Panc1 (cell line): ENCODE results near the gene ARID2. TPM values are rescaled to one million over a fixed set of nuclear protein-coding genes. Genes with fewer than 3 reads are reported as not detected.

ENCODE experiments used
- ATAC-seq: fragments of 200-7000 bp; cut with Tn5 transposase; 2 replicates; pipeline ENCODE4 v1.9.1; 2020; ENCODE audit warnings: mild to moderate bottlenecking, moderate library complexity
- BruUV-seq: library from RNA; stranded (reverse); fragments of 400-500 nt; replicated peaks from 2 replicates; lab custom pipeline; 2021; lab: Mats Ljungman, UMichigan
- CTCF ChIA-PET: fragments of 300-600 bp; sonication (Branson Sonifier 250); formaldehyde crosslinking; loops from one replicate; lab custom pipeline; 2022; ENCODE audit warnings: antibody characterized with exemption; lab: Charles Lee
- POLR2A ChIA-PET: fragments of 300-600 bp; sonication (Branson Sonifier 250); formaldehyde crosslinking; loops from one replicate; lab custom pipeline; 2022; ENCODE audit warnings: antibody characterized with exemption; lab: Charles Lee
- DNase-seq: peaks from one replicate; pipeline ENCODE4 v3.0.0-alpha.2; 2010; ENCODE audit warnings: low read depth, low spot score
- H3K27ac ChIP-seq: 2 replicates; pipeline ENCODE4 v1.5.1; 2011; ENCODE audit warnings: mild to moderate bottlenecking, low read length, inconsistent platforms
- H3K27me3 ChIP-seq: fragments of 200-500 bp; sonication (Bioruptor generic); 2 replicates; pipeline ENCODE4 v1.6.0; 2014; ENCODE audit warnings: low read length, inconsistent platforms; ENCODE audit not compliant: control insufficient read depth, insufficient read depth
- H3K36me3 ChIP-seq: fragments of 200-500 bp; sonication (Bioruptor generic); 2 replicates; pipeline ENCODE4 v1.5.1; 2014; ENCODE audit warnings: inconsistent platforms, mild to moderate bottlenecking, low read length, moderate library complexity; ENCODE audit not compliant: control insufficient read depth, insufficient read depth
- H3K4me1 ChIP-seq: 2 replicates; pipeline ENCODE4 v1.5.1; 2011; ENCODE audit warnings: inconsistent platforms, mild to moderate bottlenecking, low read length, moderate library complexity; ENCODE audit not compliant: control insufficient read depth, insufficient read depth
- H3K4me3 ChIP-seq, 2 experiments: 2 replicates each; pipeline ENCODE4 v1.5.1; 2011 to 2012; ENCODE audit warnings: low read depth in 2 of 2, low read length in 2 of 2, mild to moderate bottlenecking in 2 of 2, inconsistent platforms in 1 of 2, moderate library complexity in 1 of 2
- H3K9me3 ChIP-seq: fragments of 200-500 bp; sonication (Bioruptor generic); 2 replicates; pipeline ENCODE4 v1.5.1; 2014; ENCODE audit warnings: low read depth, mild to moderate bottlenecking, inconsistent platforms, low read length, moderate library complexity; ENCODE audit not compliant: control insufficient read depth, insufficient read depth
- POLR2AphosphoS5 ChIP-seq: IDR thresholded peaks from 2 replicates; pipeline ENCODE4 v1.6.1; 2012; ENCODE audit warnings: mild to moderate bottlenecking, low read depth, low read length, moderate library complexity
- SIN3A ChIP-seq: IDR thresholded peaks from 2 replicates; pipeline ENCODE4 v1.6.1; 2012; ENCODE audit warnings: low read depth, mild to moderate bottlenecking, low read length, moderate library complexity, borderline replicate concordance; ENCODE audit not compliant: insufficient read depth
- TCF7L2 ChIP-seq: IDR thresholded peaks from 2 replicates; pipeline ENCODE4 v1.6.1; 2011; ENCODE audit warnings: mild to moderate bottlenecking, low read depth, low read length, inconsistent platforms
- in situ Hi-C: cut with HindIII; loops from 2 replicates; pipeline ENCODE4 v1.10.0; 2016; ENCODE audit warnings: low sequenced_read_pairs, low pct_unique_long_range_greater_than_20kb
- intact Hi-C: fragments of 100-400 bp; cut with micrococcal nuclease; formaldehyde crosslinking; loops from one replicate; pipeline ENCODE4 v1.10.0; 2022; ENCODE audit not compliant: unreplicated experiment
- total RNA-seq: library from RNA; stranded (reverse); gene quantifications from one replicate; pipeline ENCODE4 v1.2.1, GENCODE V29; 2021; ENCODE audit not compliant: unreplicated experiment
- TF ChIP-seq, protein P1 (sequence below), 2 experiments: IDR thresholded peaks; 2 replicates each; pipeline ENCODE4 v1.6.1; 2011 to 2012; ENCODE audit warnings: low read depth in 2 of 2, control low read depth in 1 of 2, low read length in 1 of 2, mild to moderate bottlenecking in 1 of 2, moderate library complexity in 1 of 2; ENCODE audit not compliant: insufficient read depth in 1 of 2
- TF ChIP-seq, protein P2 (sequence below): fragments of 450-650 bp; IDR thresholded peaks from 2 replicates; pipeline ENCODE4 v1.5.1; 2017; ENCODE audit warnings: mild to moderate bottlenecking

ARID2 gene
- total RNA-seq, 1 experiment from 2014 or later, result 39.5 TPM

DNA sequence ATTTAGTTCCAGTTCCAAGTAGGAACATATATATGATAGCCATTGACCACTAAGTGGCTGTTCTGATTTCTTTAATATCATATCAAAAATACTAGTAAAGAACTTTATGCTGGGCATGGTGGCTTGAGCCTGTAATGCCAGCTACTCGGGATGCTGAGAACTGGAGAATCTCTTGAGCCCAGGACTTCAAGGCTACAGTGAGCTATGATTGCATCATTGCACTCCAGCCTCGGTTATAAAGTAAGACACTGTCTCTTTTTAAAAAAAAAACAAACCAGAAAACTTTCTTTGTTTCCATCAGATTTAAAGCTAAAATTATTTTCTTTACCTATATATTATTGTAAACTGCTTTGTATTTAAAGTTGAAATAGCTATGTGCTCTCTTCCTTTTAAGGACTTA is 133.8 kb downstream of the ARID2 start:
- Histone ChIP-seq H3K27me3 (no peaks in the 10 kb centered on the region), H3K36me3 (no peaks in the 10 kb centered on the region), H3K4me3 (no peak overlapping the region), H3K4me1 (no peaks in the 10 kb centered on the region), H3K27ac (no peak overlapping the region), H3K9me3 (no peaks in the 10 kb centered on the region)
- CTCF ChIA-PET, result no interaction called here
- ATAC-seq (no peak), DNase-seq (no peak)
- in situ Hi-C loops (no loop called here), intact Hi-C loops (no loop called here)
- POLR2A ChIA-PET, result no interaction called here
- TF ChIP-seq TCF7L2 (no peak), SIN3A (no peak), POLR2AphosphoS5 (no peak)
- TF ChIP-seq, protein P1, sequence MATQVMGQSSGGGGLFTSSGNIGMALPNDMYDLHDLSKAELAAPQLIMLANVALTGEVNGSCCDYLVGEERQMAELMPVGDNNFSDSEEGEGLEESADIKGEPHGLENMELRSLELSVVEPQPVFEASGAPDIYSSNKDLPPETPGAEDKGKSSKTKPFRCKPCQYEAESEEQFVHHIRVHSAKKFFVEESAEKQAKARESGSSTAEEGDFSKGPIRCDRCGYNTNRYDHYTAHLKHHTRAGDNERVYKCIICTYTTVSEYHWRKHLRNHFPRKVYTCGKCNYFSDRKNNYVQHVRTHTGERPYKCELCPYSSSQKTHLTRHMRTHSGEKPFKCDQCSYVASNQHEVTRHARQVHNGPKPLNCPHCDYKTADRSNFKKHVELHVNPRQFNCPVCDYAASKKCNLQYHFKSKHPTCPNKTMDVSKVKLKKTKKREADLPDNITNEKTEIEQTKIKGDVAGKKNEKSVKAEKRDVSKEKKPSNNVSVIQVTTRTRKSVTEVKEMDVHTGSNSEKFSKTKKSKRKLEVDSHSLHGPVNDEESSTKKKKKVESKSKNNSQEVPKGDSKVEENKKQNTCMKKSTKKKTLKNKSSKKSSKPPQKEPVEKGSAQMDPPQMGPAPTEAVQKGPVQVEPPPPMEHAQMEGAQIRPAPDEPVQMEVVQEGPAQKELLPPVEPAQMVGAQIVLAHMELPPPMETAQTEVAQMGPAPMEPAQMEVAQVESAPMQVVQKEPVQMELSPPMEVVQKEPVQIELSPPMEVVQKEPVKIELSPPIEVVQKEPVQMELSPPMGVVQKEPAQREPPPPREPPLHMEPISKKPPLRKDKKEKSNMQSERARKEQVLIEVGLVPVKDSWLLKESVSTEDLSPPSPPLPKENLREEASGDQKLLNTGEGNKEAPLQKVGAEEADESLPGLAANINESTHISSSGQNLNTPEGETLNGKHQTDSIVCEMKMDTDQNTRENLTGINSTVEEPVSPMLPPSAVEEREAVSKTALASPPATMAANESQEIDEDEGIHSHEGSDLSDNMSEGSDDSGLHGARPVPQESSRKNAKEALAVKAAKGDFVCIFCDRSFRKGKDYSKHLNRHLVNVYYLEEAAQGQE (IDR thresholded peaks at IDR 0.05; ENCODE audit: insufficient read depth in 1 of 2, low read depth in 2 of 2, low read length in 1 of 2), result no peak
- TF ChIP-seq, protein P2, sequence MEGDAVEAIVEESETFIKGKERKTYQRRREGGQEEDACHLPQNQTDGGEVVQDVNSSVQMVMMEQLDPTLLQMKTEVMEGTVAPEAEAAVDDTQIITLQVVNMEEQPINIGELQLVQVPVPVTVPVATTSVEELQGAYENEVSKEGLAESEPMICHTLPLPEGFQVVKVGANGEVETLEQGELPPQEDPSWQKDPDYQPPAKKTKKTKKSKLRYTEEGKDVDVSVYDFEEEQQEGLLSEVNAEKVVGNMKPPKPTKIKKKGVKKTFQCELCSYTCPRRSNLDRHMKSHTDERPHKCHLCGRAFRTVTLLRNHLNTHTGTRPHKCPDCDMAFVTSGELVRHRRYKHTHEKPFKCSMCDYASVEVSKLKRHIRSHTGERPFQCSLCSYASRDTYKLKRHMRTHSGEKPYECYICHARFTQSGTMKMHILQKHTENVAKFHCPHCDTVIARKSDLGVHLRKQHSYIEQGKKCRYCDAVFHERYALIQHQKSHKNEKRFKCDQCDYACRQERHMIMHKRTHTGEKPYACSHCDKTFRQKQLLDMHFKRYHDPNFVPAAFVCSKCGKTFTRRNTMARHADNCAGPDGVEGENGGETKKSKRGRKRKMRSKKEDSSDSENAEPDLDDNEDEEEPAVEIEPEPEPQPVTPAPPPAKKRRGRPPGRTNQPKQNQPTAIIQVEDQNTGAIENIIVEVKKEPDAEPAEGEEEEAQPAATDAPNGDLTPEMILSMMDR, result no peak
- no TSS peak for BruUV-seq

DNA sequence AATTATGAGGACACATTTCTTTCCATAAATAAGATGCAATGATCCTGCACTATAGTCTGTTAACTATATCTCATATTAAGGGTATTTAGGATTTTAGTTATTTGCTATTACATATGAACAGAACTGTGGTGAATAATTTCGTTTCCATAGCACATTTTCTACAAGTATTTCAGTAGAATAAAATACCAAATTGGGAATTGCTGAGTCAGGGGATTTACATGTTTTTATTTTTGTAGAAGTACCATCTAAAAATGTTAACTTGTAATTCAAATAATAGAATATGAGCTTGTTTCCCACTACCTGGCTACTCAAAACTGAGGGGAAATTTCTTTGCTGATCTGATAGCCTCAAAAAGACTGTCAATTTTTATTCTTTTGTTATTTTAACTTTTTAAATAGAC is 136.8 kb downstream of the ARID2 start:
- Histone ChIP-seq H3K27me3 (no peaks in the 10 kb centered on the region), H3K36me3 (no peaks in the 10 kb centered on the region), H3K4me3 (no peak overlapping the region), H3K9me3 (no peaks in the 10 kb centered on the region), H3K27ac (no peak overlapping the region), H3K4me1 (no peaks in the 10 kb centered on the region)
- intact Hi-C loops (no loop called here), in situ Hi-C loops (no loop called here)
- ATAC-seq (no peak), DNase-seq (no peak)
- POLR2A ChIA-PET, result no interaction called here
- CTCF ChIA-PET, result no interaction called here
- no TSS peak for BruUV-seq
- TF ChIP-seq, protein P2, result no peak
- TF ChIP-seq, protein P1 (IDR thresholded peaks at IDR 0.05; ENCODE audit: insufficient read depth in 1 of 2, low read depth in 2 of 2, low read length in 1 of 2), result no peak
- TF ChIP-seq TCF7L2, result no peak
- no peak for TF ChIP-seq POLR2AphosphoS5
- no peak for TF ChIP-seq SIN3A
